22Rv1 (cell line): ENCODE measurements around the gene RSBN1L.

Experiments
- H3K27ac ChIP-seq: fragments of 450-650 bp; 2 replicates; pipeline ENCODE4 v1.5.1; 2017
- CTCF ChIP-seq: fragments of 450-650 bp; IDR thresholded peaks from 2 replicates; pipeline ENCODE4 v1.5.1; 2017; ENCODE audit warnings: mild to moderate bottlenecking
- ZFX ChIP-seq: fragments of 450-650 bp; IDR thresholded peaks from 2 replicates; pipeline ENCODE4 v1.6.1; 2017; ENCODE audit warnings: antibody characterized with exemption, borderline replicate concordance

Gene RSBN1L

DNA sequence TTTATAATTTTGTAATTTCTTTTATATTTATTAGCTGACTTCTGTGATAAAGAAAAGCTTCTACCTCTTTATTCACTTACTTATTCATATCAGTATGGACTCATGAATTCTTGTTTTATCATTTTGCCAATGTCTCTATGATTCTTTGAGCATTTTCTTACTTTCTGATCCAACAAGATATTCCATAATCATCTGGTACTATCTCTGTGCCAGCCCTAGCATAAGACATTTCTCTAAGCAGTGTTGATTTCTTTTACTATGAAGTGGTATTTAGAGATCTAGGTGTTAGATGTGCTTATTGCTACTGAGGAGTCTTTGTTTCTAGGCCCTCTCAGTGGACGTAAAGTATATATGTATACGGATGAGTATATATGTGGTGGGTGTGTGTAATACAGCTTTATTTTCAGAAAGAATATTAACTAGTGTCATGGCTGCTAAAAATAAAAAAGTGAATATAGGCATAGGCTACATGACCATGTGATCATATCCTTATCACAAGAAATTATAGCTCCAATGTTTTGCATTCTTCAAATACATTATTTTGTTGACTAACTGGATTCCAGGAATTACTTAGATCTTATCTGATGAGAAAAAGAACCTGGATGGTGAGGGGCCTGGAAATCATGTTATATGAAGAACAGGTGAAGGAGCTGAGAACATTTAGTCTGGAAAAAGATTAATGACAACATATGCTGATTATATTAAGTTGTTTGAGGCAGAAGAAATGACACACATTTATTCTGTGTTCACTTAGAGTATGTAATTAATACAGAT, 115.4 kb downstream of the RSBN1L start:
- no peak overlapping the region for H3K27ac ChIP-seq
- TF ChIP-seq ZFX = no peak
- no peak for TF ChIP-seq CTCF

DNA sequence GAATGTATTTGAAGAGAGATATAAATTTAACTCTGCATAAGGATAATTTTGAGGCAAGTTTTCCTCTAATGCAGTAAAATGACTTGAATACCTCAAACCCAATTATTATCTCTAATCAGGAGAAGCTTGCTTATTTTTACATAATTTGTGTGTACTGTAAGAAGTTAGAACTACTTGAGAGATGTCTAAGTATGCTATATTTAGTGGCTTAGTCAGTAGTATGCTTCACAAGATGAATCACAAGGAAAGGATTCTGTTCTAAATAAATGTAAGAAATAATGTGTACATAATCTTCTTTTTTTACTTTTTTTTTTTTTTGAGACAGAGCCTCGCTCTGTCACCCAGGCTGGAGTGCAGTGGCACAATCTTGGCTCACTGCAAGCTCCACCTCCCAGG, 116.0 kb downstream of the RSBN1L start:
- no peak overlapping the region for H3K27ac ChIP-seq
- TF ChIP-seq ZFX (no peak), CTCF (no peak)

DNA sequence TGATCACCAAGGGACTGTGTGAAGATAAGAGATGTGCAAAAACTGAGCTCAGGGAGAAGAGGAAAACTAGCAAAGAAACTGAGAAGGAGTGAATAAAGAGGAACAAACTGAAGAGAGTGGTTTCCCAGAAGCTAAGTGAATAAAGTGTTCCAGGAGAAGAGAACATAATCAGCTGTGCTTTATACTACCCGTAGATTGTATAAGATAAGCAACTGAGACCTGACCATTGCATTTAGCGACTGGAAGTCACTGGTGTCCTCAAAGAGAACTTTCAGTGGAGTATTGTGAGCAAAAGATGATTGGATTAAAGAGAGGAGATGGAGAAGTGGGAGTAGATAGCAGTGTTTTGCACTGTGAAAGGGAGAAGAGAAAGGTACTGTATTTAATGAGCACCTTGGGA, 116.9 kb downstream of the RSBN1L start:
- TF ChIP-seq CTCF = no peak
- TF ChIP-seq ZFX = no peak
- no peak overlapping the region for H3K27ac ChIP-seq

- no peak overlapping the region for H3K27ac ChIP-seq
Measured at GRCh38 chr7:77819021-77819420, 122.8 kb downstream of the RSBN1L start.

GRCh38 chr7:77820967-77821366, 124.7 kb downstream of the RSBN1L start:
- TF ChIP-seq ZFX (no peak), CTCF (no peak)
- H3K27ac ChIP-seq = no peak overlapping the region

More at GRCh38 chr7:77819021-77819420, 122.8 kb downstream of the RSBN1L start:
- TF ChIP-seq ZFX (no peak), CTCF (no peak)

DNA sequence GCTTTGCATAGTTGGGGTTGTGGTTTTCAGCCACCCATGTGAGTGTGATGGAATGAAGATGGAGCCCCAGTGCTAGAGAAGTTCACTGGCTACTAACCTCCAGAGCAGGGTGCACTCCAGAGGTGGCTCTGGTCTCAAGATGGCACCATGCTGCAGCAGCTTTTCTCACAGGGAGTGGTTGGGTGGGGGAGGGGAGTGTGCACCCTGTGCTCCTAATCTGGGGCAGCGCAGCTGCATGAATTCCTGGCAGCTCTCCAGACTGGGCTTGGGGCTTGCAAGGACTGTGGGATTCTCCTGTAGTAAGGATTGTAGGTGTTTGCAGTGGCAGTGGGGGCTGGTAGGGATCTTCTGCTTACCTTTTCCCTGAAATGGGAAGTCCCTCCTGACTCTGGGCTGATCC, 126.0 kb downstream of the RSBN1L start:
- TF ChIP-seq CTCF = no peak
- no peak for TF ChIP-seq ZFX
- no peak overlapping the region for H3K27ac ChIP-seq

DNA sequence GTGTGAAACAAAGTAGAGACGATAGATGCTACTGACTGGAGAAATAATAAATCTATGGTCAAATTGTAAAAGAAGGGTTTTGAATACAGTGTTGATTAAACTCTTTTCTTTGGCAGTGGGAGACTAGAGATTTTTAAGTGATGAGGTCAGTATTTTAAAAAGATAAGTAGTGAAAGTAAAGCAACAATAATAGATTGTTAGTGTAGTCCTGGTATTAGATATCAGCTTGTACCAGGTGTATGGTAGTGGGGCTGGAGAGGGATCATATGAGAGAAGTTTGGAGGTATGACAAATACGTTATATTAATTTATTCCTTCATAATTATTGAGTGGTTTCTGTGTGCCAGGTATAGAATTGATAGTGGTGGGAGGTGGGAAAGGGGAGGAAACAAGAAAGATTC, 127.5 kb downstream of the RSBN1L start:
- H3K27ac ChIP-seq = no peak overlapping the region
- TF ChIP-seq CTCF (no peak), ZFX (no peak)
